K562 (cell line): ENCODE results near the gene FES. TPM values are rescaled to one million over a fixed set of nuclear protein-coding genes. Genes with fewer than 3 reads are reported as not detected.
A peak's percentile ranks its signal among the peaks of the same experiment; 100 is the strongest.

Experiments used
- KAT8 ChIP-seq: fragments of 450-650 bp; IDR thresholded peaks from 2 replicates; pipeline ENCODE4 v1.6.1; 2016; ENCODE audit warnings: low read depth, mild to moderate bottlenecking
- MAFF ChIP-seq: IDR thresholded peaks from 2 replicates; pipeline ENCODE4 v1.6.1; 2012; ENCODE audit warnings: low read length, improper control_type of control experiment
- MYC ChIP-seq, 2 experiments: fragments of 250-450 bp in 1 of 2; sonication (Bioruptor Pico) in 1 of 2; IDR thresholded peaks; 2 replicates each; pipeline versions ENCODE4 v1.5.1 to v1.6.1; 2012 to 2021; ENCODE audit warnings: low read depth in 2 of 2, borderline replicate concordance in 1 of 2, improper control_type of control experiment in 1 of 2, low read length in 1 of 2, mild to moderate bottlenecking in 1 of 2, moderate library complexity in 1 of 2
- MYNN ChIP-seq, 2 experiments: sonication (generic); formaldehyde crosslinking in 1 of 2; IDR thresholded peaks; 2 replicates each; pipeline versions ENCODE4 v1.5.0 to v1.6.1; 2016 to 2020; ENCODE audit warnings: antibody characterized with exemption in 1 of 2, missing genetic modification reagents in 1 of 2
- SAFB2 ChIP-seq: fragments of 200-400 bp; formaldehyde crosslinking; IDR thresholded peaks from 2 replicates; pipeline ENCODE4 v1.6.1; 2018; ENCODE audit warnings: borderline replicate concordance, low read length, low read depth, moderate library complexity; ENCODE audit not compliant: severe bottlenecking
- SMARCE1 ChIP-seq: fragments of 450-650 bp; IDR thresholded peaks from 2 replicates; pipeline ENCODE4 v1.7.1; 2016; ENCODE audit warnings: mild to moderate bottlenecking
- ZKSCAN1 ChIP-seq: fragments of 150-350 bp; IDR thresholded peaks from 2 replicates; pipeline ENCODE4 v1.6.1; 2016; ENCODE audit warnings: low read depth, low read length
- ZNF263 ChIP-seq: sonication (generic); formaldehyde crosslinking; IDR thresholded peaks from 2 replicates; pipeline ENCODE4 v1.8.0; 2022; ENCODE audit warnings: mild to moderate bottlenecking, missing genetic modification reagents, borderline replicate concordance
- ZNF407 ChIP-seq: fragments of 450-650 bp; IDR thresholded peaks from 2 replicates; pipeline ENCODE4 v1.6.1; 2016; ENCODE audit warnings: low read depth
- ZNF584 ChIP-seq: fragments of 200-800 bp; sonication (Bioruptor generic); IDR thresholded peaks from 2 replicates; pipeline ENCODE4 v1.6.1; 2016; ENCODE audit warnings: low read depth, mild to moderate bottlenecking, missing genetic modification characterization, missing compliant biosample characterization
- polyA plus RNA-seq, 8 experiments: library from polyadenylated mRNA; depleted of rRNA in 4 of 8; stranded (reverse) in 5 of 8; unstranded in 3 of 8; fragments of >200 nt; fragmentation: Nextera tagmentation in 2 of 8; fragmentation: Illumina TruSeq in 1 of 8; extraction: Ambion mirVana in 2 of 8; extraction: Trizol in 1 of 8; gene quantifications; 2 replicates each; pipeline versions ENCODE4 v1.2.1 to v1.2.3, GENCODE V29; 2011 to 2014; ENCODE audit warnings: inconsistent platforms in 1 of 8, missing spikeins in 1 of 8
- total RNA-seq, 7 experiments: library from RNA; depleted of rRNA in 6 of 7; stranded (reverse); fragments of >200 nt in 6 of 7; fragmentation: Illumina TruSeq in 2 of 7; extraction: Trizol in 2 of 7; gene quantifications; 2 replicates each; pipeline versions ENCODE4 v1.2.1 to v1.2.3, GENCODE V29; 2011 to 2021; ENCODE audit warnings: low replicate concordance in 1 of 7
- TF ChIP-seq, protein P1 (sequence below), 2 experiments: IDR thresholded peaks; 2 replicates each; pipeline ENCODE4 v1.6.1; 2012; ENCODE audit warnings: improper control_type of control experiment in 2 of 2, low read depth in 2 of 2, low read length in 2 of 2, borderline replicate concordance in 1 of 2
- TF ChIP-seq, protein P2 (sequence below): sonication (generic); formaldehyde crosslinking; IDR thresholded peaks from 2 replicates; pipeline ENCODE4 v1.8.0; 2022; ENCODE audit warnings: missing genetic modification reagents, mild to moderate bottlenecking, moderate library complexity, borderline replicate concordance

The FES gene
- total and polyA plus RNA-seq, 9 of the 15 experiments (the other 6 are each of a cell fraction or from before 2014, with no cell fraction given): 0.38 to 2.6 (median 0.82) TPM

GRCh38 chr15:90903733-90904536, 19.6 kb downstream of the FES start (continued):
- no peak for TF ChIP-seq ZNF407
- no peak for TF ChIP-seq MAFF
- no peak for TF ChIP-seq ZKSCAN1
- TF ChIP-seq, protein P1, sequence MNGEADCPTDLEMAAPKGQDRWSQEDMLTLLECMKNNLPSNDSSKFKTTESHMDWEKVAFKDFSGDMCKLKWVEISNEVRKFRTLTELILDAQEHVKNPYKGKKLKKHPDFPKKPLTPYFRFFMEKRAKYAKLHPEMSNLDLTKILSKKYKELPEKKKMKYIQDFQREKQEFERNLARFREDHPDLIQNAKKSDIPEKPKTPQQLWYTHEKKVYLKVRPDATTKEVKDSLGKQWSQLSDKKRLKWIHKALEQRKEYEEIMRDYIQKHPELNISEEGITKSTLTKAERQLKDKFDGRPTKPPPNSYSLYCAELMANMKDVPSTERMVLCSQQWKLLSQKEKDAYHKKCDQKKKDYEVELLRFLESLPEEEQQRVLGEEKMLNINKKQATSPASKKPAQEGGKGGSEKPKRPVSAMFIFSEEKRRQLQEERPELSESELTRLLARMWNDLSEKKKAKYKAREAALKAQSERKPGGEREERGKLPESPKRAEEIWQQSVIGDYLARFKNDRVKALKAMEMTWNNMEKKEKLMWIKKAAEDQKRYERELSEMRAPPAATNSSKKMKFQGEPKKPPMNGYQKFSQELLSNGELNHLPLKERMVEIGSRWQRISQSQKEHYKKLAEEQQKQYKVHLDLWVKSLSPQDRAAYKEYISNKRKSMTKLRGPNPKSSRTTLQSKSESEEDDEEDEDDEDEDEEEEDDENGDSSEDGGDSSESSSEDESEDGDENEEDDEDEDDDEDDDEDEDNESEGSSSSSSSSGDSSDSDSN (IDR thresholded peaks at IDR 0.05; ENCODE audit: borderline replicate concordance in 1 of 2, low read depth in 2 of 2, low read length in 2 of 2): peak in 1 of 2 experiments; percentile 38; a peak in 2 of 4 replicates
- TF ChIP-seq KAT8: no peak
- peak; percentile 75 for TF ChIP-seq MYNN (IDR thresholded peaks at IDR 0.05)
- no peak for TF ChIP-seq MYNN (CRISPR knock-in tag; IDR thresholded peaks at IDR 0.05)
- TF ChIP-seq SAFB2: no peak
- 0 out of 2 replicates have a peak, but pooled peaks have one; percentile 14 for TF ChIP-seq SMARCE1
- peak; percentile 80 for TF ChIP-seq MYC (IDR thresholded peaks at IDR 0.05; ENCODE audit: low read depth, low read length)
- no peak for TF ChIP-seq MYC (CRISPR knock-in tag; IDR thresholded peaks at IDR 0.05; ENCODE audit: borderline replicate concordance, low read depth)
- no peak for TF ChIP-seq ZNF584
- TF ChIP-seq ZNF263: no peak
- TF ChIP-seq, protein P2, sequence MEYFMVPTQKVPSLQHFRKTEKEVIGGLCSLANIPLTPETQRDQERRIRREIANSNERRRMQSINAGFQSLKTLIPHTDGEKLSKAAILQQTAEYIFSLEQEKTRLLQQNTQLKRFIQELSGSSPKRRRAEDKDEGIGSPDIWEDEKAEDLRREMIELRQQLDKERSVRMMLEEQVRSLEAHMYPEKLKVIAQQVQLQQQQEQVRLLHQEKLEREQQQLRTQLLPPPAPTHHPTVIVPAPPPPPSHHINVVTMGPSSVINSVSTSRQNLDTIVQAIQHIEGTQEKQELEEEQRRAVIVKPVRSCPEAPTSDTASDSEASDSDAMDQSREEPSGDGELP (CRISPR knock-in tag): peak; percentile 28; the same call in 1 of the 2 replicates
